ENCODE measurements around the gene ELOVL2.
"Not testable (repeated sequence)": the region's sequence is repeated elsewhere in the genome, so short reads cannot be mapped to it uniquely, and the experiment has no call there.

The ELOVL2 gene, protein sequence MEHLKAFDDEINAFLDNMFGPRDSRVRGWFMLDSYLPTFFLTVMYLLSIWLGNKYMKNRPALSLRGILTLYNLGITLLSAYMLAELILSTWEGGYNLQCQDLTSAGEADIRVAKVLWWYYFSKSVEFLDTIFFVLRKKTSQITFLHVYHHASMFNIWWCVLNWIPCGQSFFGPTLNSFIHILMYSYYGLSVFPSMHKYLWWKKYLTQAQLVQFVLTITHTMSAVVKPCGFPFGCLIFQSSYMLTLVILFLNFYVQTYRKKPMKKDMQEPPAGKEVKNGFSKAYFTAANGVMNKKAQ

GRCh38 chr6:11043961-11044711 is at the start of gene ELOVL2:
Gene ELOVL2, minus strand, starts transcription at chr6:11044305. Its CDS starts 75 bp downstream, at chr6:11044230.
- no peak for DNase-seq

GRCh38 chr6:11093376-11093625 is 49.2 kb upstream of the ELOVL2 start:
- DNase-seq, result no peak

- DNase-seq, result no peak
These were observed 48.7 kb upstream of the ELOVL2 start for GRCh38 chr6:11092668-11093375.

DNA sequence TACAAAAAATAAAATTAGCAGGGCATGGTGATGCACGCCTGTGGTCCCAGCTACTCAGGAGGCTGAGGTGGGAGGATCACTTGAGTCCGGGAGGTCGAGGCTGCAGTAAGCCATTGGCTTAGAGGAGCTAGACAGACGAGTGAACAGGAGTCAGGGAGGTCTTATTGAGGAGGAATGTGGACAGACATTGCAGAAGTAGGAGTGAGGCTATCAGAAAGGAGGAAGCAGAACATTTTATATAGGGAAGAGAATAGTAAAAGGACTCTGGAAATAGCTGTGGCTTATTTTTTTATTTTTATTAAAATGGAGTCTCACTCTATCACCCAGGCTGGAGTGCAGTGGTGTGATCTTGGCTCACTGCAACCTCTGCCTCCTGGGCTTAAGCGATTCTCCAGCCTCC is 47.0 kb upstream of the ELOVL2 start:
- DNase-seq, result not testable (repeated sequence)

GRCh38 chr6:11089695-11090094 is 45.6 kb upstream of the ELOVL2 start:
- DNase-seq, result no peak

- DNase-seq, result not testable (repeated sequence)
These were observed 43.2 kb upstream of the ELOVL2 start for GRCh38 chr6:11087141-11087812.

DNA sequence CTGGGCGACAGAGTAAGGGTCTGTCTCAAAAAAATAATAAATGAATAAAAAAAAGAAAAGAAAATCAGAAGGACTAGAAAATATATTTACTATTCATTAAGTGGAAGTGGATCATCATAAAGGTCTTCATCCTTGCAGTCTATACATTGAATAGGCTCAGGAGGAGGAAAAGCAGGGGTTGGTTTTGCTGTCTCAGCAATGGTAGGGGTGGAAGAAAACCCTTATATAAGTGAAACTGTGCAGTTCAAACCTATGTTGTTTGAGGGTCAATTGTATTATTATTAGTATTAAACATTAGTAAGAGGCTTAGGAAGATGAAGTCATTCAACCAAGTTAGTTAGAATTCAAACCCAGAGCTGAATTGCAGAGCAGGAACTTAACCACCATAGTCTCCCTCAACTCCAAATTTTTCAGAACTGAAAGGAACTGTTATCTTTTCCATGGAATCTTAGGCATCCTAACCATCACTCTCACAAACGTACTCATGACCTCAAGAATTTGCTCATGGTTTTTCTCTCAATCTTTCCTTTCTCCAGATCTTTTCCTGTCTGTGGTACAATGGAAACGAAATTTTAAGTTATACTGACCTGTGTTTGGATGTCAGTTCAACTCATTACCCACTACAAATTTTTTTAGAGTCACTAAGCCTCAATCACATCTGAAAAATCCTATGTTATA is 41.8 kb upstream of the ELOVL2 start:
- DNase-seq, result no peak

DNA sequence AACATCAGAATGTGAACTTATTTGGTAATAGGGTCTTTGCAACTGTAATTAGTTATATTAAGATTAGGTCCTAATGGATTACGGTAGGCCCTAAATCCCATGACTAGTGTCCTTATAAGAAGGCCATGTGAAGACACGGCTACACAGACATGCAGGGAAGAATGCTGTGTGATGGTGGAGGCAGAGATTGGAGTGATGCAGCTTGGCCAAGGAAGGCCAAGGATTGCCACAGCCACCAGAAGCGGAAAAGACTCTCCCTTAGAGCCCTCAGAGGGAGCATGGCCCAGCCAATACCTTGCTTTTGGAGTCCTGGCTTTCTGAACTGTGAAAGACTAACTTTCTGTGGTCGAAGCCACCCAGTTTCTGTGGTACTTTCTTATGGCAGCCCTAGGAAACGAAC is 39.9 kb upstream of the ELOVL2 start:
- no peak for DNase-seq

DNA sequence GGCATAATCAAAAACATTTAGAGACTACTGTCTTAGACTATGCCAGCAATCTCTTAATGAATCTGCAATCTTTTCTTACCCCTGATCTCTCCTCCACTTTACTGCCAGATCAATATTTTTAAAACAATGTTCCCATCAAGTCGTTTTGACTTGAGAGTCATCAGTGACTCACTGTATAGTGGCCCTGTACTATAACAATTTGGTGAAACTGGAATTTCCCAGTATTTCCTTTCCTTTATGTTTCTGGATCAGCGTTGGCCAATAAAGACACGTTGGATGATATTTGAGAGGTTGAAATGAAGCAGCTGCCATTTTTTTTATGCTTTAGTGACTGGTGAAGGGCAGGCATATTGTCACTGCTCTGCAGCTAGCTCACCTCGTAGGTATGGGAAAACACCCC is 39.4 kb upstream of the ELOVL2 start:
- no peak for DNase-seq

DNA sequence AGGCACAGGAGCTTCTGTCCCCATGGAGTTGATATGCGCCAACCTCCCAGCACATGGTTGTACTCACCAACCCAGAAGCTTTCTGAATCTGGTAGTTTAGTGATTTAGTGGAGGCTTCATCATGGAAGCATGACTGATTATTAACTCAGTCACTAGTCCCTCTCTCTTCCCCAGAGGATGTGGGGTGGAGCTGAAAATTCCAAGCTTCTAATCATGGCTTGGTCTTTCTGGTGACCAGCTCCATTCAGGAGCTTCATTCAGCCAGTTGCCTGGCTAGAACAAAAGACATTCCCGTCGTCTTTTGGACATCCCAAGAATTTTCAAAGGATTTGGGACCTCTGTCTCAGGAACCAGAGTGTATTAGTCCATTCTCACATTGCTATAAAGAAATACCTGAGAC is 36.2 kb upstream of the ELOVL2 start:
- DNase-seq, result no peak

DNA sequence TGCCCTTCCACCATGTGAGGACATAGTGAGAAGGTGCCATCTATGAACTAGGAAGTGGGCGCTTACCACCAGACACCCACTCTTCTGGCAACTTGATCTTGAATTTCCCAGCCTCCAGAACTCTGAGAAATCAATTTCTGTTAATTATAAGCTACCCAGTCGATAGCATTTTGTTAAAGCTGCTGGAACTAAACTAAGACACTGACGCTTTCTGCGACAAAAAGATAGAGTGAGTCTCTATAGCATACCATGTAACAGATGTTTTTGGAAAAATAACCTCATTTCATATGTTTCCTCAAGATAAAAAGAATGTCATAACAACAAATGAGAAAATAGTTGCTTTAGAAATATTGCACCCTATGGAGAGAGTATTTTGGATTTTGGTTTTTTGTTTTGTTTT is 34.2 kb upstream of the ELOVL2 start:
- no peak for DNase-seq

GRCh38 chr6:11076540-11076939 is 32.4 kb upstream of the ELOVL2 start:
- no peak for DNase-seq

DNA sequence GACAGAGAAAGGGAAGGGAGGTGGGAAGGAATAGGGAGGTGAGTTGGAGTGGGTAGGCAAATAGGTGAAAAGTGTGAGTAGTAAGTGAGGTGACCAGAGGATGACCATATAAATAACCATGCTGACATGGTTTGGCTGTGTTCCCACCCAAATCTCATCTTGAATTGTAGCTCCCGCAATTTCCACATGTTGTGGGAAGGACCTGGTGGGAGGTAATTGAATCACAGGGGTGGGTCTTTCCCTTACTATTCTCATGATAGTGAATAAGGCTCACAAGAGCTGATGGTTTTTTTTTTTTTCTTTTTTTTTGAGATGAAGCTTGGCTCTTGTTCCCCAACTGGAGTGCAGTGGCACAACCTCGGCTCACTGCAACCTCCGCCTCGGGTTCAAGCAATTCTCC is 28.0 kb upstream of the ELOVL2 start:
- DNase-seq, result no peak

DNA sequence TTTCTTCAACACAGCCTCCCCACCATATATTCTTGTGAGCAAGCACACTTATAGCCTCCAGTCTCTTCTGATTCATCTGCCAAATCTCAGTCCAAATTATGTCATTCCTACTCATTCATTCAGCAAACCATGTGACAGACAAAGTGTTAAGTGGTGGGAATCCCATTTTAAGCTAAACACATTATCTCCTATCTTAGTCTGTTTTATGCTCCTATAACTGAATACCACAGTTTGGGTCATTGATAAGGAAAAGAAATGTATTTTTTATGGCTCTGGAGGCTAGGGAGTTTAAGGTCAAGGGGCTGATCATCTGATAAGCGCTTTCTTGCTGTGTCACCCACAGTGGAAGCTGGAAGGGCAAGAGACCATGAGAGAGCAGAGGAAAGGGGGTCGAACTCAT is 25.7 kb upstream of the ELOVL2 start:
- DNase-seq, result no peak

DNA sequence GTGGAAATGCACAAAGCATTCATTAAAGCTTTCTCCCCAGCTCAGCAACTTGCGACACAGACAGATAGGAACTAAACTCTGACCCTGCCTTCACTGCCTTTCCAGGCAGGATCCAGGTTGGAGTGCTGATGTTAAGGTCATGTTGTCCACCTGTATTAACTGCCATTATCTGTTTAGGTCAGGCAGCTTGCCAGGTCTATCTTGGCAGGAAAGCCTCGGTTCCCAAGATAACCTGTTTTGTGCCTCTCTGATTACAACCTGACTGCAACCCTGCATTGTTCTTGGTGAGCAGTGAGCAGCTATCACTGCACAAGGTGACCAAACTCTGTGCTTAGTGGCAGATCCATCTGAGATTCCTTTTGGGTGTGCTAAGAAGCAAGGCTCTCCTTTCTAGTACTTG is 23.2 kb upstream of the ELOVL2 start:
- no peak for DNase-seq

- no peak for DNase-seq
These were observed 22.6 kb upstream of the ELOVL2 start for GRCh38 chr6:11066505-11067347.

DNA sequence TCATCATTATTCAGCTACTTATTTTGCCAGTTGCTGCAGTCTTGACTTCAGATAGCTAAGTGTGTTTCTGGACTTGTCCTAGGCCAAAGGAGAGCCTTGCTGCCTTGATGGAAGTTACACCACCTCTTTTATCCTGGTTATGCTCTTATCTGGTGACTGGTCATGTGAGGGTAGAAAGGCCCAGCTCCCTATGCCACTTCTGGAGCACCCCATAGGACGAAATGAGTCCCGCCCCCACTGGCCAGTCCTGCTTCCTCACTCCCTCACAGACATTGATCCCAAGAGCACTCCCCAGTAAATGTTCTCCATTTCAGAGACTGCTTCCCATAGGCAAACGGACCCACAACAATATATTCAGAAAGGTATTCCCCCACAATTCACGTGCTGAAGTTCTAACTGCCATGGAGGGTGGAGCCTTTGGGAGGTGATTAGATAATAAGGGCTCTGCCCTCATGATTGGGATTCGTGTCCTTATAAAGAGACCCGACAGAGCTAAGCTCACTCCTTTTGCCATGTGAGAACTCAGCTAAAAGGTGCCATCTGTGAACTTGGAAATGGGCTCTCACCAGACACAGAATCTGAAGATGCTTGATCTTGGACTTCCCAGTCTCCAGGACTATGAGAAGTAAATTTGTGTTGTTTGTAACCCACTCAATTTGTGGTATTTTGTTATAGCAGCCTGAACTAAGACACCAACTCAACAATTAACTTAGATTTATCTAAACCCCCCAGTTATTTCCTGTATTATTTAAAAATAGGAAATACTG is 21.5 kb upstream of the ELOVL2 start:
- no peak for DNase-seq

GRCh38 chr6:11064836-11065235 is 20.7 kb upstream of the ELOVL2 start:
- no peak for DNase-seq

GRCh38 chr6:11062715-11063114 is 18.6 kb upstream of the ELOVL2 start:
- DNase-seq, result no peak

DNA sequence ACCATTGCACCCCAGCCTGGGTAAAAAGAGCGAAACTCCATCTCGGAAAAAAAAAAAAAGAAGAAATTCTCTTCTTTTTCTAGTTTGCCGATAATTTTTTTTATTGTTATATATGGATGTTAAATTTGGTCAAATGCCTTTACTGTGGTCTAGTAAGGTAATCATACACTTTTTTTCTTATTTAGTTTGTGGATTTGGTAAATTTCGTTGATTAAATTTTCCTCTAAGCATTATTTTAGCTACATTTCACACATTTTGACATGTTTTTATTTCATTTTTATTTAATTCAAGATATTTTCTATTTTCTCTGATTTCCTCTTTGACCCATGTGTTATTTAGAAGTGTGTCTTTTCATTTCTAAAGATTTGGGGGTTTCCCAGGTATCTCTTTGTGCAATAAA is 18.0 kb upstream of the ELOVL2 start:
- DNase-seq, result no peak

- no peak for DNase-seq
These were observed 14.3 kb upstream of the ELOVL2 start for GRCh38 chr6:11058406-11058805.
